IPS DF 4.7 (cell line): Measurements from ENCODE around the gene ZNF592.

Experiments
- DNase-seq: peaks from one replicate; pipeline ENCODE4 v3.0.0-alpha.2; 2013; ENCODE audit warnings: low spot score; ENCODE audit errors: extremely low read depth

The ZNF592 gene

GRCh38 chr15:84855136-84855535 is 106.7 kb downstream of the ZNF592 start:
- DNase-seq = no peak

- DNase-seq = no peak
Measured at GRCh38 chr15:84855765-84856164, 107.4 kb downstream of the ZNF592 start.
